Measurements from ENCODE around the gene SLC35F6. TPM values are rescaled to one million over a fixed set of nuclear protein-coding genes. Genes with fewer than 3 reads are reported as not detected.

SLC35F6 gene
- polyA plus RNA-seq, 1 donor from 2014 or later, result 10.8 TPM

DNA sequence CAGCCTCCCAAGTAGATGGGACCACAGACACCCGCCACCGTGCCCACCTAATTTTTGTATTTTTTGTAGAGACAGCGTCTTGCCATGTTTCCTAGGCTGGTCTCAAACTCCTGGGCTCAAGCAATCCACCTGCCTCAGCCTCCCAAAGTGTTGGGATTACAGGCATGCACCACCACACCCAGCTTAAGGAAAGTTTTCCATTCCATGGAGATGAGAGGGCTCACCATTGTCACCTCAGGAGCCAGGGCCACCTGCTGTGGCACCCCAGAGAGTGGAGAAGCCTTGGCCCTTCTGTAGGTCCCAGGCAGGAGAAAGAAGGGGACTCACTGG lies 4.6 kb downstream of the SLC35F6 start:
- H4K20me1 ChIP-seq (ENCODE audit: insufficient read depth), result no peaks in the 10 kb centered on the region
- H3K27me3 ChIP-seq (ENCODE audit: insufficient read depth, low read depth, low read length), result no peaks in the 10 kb centered on the region
- no peaks in the 10 kb centered on the region for H3F3A ChIP-seq (ENCODE audit: insufficient read depth, low read length, poor library complexity, severe bottlenecking)
- no peaks in the 10 kb centered on the region for H3K9me2 ChIP-seq (ENCODE audit: insufficient read depth, low read length)
- H3K36me3 ChIP-seq (ENCODE audit: insufficient read depth, low read length), result no peaks in the 10 kb centered on the region
- H3K79me2 ChIP-seq (replicated peaks; ENCODE audit: insufficient read depth, low read length), result peaks cover 12% of the 10 kb centered on the region
- no peak overlapping the region for H3K9ac ChIP-seq (ENCODE audit: low read length)
- TF ChIP-seq, protein P1, sequence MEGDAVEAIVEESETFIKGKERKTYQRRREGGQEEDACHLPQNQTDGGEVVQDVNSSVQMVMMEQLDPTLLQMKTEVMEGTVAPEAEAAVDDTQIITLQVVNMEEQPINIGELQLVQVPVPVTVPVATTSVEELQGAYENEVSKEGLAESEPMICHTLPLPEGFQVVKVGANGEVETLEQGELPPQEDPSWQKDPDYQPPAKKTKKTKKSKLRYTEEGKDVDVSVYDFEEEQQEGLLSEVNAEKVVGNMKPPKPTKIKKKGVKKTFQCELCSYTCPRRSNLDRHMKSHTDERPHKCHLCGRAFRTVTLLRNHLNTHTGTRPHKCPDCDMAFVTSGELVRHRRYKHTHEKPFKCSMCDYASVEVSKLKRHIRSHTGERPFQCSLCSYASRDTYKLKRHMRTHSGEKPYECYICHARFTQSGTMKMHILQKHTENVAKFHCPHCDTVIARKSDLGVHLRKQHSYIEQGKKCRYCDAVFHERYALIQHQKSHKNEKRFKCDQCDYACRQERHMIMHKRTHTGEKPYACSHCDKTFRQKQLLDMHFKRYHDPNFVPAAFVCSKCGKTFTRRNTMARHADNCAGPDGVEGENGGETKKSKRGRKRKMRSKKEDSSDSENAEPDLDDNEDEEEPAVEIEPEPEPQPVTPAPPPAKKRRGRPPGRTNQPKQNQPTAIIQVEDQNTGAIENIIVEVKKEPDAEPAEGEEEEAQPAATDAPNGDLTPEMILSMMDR (IDR thresholded peaks at IDR 0.05; ENCODE audit: poor library complexity, severe bottlenecking), result no peak
- no peak for TF ChIP-seq POLR2AphosphoS5 (IDR thresholded peaks at IDR 0.05)
- no peak overlapping the region for H3K4me2 ChIP-seq (ENCODE audit: low read length)
- H2AFZ ChIP-seq (ENCODE audit: low read depth, low read length), result no peak overlapping the region
- no peaks in the 10 kb centered on the region for H3K9me3 ChIP-seq (ENCODE audit: low read length)
- no peak overlapping the region for H3K27ac ChIP-seq (ENCODE audit: low read length)
- H3K4me3 ChIP-seq (ENCODE audit: low read length), result no peak overlapping the region

DNA sequence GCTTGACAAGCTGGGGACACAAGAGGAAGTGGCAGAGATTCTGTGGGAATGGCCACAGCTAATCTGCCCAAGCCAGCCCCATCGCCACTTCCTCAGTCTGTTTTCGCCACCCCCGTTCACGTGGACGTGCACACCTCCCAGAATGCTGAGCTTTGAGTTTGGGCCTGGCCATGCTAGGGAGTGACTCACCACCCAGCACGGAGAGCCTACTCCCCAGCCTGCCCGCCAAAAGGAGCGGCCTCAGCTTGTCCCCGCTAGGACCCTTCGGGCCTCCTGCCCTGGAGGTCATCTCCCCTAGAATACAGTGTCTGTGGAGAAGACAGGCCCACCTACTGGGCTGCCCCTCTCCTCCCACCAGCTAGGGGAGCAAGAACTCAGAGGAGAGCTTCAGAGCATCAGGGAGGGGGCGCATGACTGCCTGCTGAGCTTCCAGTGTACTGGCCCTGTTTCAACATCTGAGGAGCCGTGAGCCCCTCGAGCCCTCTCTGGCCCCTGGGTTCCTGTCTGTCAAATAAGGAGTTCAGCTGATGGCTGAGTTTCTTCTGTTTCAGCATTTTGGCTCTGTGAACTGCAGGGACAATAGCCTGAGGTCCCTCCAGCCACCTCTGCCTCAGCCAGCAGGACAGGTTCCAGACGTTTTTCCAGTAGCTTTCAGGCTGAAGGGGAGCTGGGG lies 5.1 kb downstream of the SLC35F6 start:
- no peaks in the 10 kb centered on the region for H3K9me2 ChIP-seq (ENCODE audit: insufficient read depth, low read length)

More for the DNA sequence above, 5.1 kb downstream of the SLC35F6 start:
- Histone ChIP-seq H3K27me3 (ENCODE audit: insufficient read depth, low read depth, low read length) (no peaks in the 10 kb centered on the region), H3K79me2 (replicated peaks; ENCODE audit: insufficient read depth, low read length) (peaks cover 12% of the 10 kb centered on the region), H4K20me1 (ENCODE audit: insufficient read depth) (no peaks in the 10 kb centered on the region), H2AFZ (ENCODE audit: low read depth, low read length) (no peak overlapping the region), H3K27ac (ENCODE audit: low read length) (no peak overlapping the region), H3K4me2 (ENCODE audit: low read length) (no peak overlapping the region), H3K4me3 (ENCODE audit: low read length) (no peak overlapping the region), H3F3A (ENCODE audit: insufficient read depth, low read length, poor library complexity, severe bottlenecking) (no peaks in the 10 kb centered on the region), H3K9me3 (ENCODE audit: low read length) (no peaks in the 10 kb centered on the region), H3K36me3 (ENCODE audit: insufficient read depth, low read length) (no peaks in the 10 kb centered on the region), H3K9ac (ENCODE audit: low read length) (no peak overlapping the region)
- TF ChIP-seq TAF1 (IDR thresholded peaks at IDR 0.05; ENCODE audit: low read depth) (no peak), EZH2 (IDR thresholded peaks at IDR 0.05; ENCODE audit: borderline replicate concordance, insufficient read depth, low read length, poor library complexity, severe bottlenecking) (no peak), POLR2AphosphoS5 (IDR thresholded peaks at IDR 0.05) (no peak), EP300 (conservative IDR thresholded peaks at IDR 0.05; ENCODE audit: poor library complexity, severe bottlenecking) (no peak), MXI1 (conservative IDR thresholded peaks at IDR 0.05; ENCODE audit: poor library complexity, severe bottlenecking) (no peak), RAD21 (conservative IDR thresholded peaks at IDR 0.05) (no peak), SMC3 (conservative IDR thresholded peaks at IDR 0.05; ENCODE audit: poor library complexity) (no peak)
- TF ChIP-seq, protein P1 (IDR thresholded peaks at IDR 0.05; ENCODE audit: poor library complexity, severe bottlenecking), result no peak
- TF ChIP-seq, protein P2, sequence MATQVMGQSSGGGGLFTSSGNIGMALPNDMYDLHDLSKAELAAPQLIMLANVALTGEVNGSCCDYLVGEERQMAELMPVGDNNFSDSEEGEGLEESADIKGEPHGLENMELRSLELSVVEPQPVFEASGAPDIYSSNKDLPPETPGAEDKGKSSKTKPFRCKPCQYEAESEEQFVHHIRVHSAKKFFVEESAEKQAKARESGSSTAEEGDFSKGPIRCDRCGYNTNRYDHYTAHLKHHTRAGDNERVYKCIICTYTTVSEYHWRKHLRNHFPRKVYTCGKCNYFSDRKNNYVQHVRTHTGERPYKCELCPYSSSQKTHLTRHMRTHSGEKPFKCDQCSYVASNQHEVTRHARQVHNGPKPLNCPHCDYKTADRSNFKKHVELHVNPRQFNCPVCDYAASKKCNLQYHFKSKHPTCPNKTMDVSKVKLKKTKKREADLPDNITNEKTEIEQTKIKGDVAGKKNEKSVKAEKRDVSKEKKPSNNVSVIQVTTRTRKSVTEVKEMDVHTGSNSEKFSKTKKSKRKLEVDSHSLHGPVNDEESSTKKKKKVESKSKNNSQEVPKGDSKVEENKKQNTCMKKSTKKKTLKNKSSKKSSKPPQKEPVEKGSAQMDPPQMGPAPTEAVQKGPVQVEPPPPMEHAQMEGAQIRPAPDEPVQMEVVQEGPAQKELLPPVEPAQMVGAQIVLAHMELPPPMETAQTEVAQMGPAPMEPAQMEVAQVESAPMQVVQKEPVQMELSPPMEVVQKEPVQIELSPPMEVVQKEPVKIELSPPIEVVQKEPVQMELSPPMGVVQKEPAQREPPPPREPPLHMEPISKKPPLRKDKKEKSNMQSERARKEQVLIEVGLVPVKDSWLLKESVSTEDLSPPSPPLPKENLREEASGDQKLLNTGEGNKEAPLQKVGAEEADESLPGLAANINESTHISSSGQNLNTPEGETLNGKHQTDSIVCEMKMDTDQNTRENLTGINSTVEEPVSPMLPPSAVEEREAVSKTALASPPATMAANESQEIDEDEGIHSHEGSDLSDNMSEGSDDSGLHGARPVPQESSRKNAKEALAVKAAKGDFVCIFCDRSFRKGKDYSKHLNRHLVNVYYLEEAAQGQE (IDR thresholded peaks at IDR 0.05; ENCODE audit: borderline replicate concordance), result no peak
